GM18868 (cell line): ENCODE measurements around the gene SCGB1C2.
"Not testable (repeated sequence)": the region's sequence is repeated elsewhere in the genome, so short reads cannot be mapped to it uniquely, and the experiment has no call there.

Experiments
- ATAC-seq: cut with Tn5 transposase; IDR thresholded peaks from one replicate; pipeline ENCODE4 v1.9.1; 2021; ENCODE audit warnings: mild to moderate bottlenecking, moderate library complexity; ENCODE audit not compliant: unreplicated experiment

Gene SCGB1C2

GRCh38 chr17:148757-149156, 11.4 kb downstream of the SCGB1C2 start:
- no peak for ATAC-seq

DNA sequence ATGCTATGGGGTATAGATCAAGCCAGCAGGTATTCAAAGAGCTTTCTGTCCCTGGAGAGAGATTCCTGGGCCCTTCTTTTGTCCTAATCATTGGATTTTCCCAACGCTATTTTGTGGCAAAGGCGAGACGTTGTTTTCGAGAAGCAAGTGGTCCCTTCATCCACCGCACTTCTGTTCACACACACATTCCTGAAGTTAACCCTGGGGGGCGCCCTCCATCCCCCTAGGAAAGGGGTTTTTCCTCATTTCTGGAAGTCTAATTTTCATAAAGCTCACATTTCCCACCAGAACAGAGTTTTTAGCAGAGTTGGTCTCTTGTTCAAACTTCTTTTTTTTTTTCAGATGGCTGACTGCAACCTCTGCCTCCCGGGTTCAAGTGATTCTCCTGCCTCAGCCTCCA, 11.9 kb downstream of the SCGB1C2 start:
- no peak for ATAC-seq

DNA sequence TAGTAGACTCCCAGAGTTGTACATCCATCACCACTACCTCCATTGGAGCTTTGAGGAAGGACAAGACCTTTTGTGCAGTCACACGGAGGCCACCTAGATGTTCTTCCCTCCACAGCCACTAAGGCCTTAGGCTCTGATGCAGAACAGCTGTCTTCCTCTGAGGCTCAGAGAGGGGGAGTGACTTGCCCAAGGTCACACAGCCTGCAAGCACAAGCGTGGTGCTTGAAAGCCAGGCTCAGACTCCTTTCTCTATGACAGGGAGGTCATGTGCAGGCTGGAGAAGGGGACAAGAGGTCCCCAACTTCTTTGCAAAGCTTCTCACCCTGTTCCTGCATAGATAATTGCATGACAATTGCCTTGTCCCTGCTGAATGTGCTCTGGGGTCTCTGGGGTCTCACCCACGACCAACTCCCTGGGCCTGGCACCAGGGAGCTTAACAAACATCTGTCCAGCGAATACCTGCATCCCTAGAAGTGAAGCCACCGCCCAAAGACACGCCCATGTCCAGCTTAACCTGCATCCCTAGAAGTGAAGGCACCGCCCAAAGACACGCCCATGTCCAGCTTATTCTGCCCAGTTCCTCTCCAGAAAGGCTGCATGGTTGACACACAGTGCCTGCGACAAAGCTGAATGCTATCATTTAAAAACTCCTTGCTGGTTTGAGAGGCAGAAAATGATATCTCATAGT, 12.7 kb downstream of the SCGB1C2 start:
- no peak for ATAC-seq

DNA sequence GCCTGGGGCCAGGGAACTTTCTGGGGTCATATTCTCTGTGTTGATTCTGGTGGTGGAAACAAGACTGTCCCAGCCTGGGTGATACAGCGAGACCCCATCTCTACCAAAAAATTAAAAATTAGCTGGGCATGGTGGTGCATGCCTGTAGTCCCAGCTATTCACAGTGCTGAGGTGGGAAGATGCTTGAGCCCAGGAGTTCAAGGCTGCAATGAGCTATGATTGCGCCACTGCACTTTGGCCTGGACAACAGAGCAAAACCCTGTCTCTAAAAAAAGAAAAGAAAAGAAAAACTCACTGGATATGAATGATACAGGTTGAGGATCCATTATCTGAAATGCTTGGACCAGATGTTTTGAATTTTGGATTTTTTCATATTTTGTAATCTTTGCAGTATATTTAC, 13.6 kb downstream of the SCGB1C2 start:
- no peak for ATAC-seq

GRCh38 chr17:151886-152859, 14.8 kb downstream of the SCGB1C2 start:
- no peak for ATAC-seq

GRCh38 chr17:152860-153420, 15.6 kb downstream of the SCGB1C2 start:
- ATAC-seq, result no peak

- no peak for ATAC-seq
Observed at GRCh38 chr17:153851-154250, 16.5 kb downstream of the SCGB1C2 start.

DNA sequence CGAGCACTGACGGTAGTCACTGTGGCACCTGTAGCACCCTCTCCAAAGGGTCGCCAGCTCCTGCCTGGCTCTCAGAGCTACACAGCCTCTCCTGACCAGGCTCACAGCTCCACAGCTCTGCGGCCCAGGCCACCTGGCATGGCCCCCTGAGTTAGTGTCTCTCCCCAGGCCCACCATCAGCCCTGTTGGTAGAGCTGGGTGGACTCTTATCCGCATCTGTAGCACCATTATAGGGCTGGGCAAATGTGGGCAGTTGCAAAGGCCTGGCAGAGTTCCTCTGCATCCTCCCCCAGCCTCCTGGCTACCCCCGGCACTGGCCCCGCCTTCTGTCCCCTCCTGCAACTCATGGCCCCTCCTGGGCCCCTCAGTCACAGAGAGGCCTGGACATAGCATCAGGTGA, 18.2 kb downstream of the SCGB1C2 start:
- no peak for ATAC-seq

- ATAC-seq, result no peak
Observed at GRCh38 chr17:156094-156621, 18.8 kb downstream of the SCGB1C2 start.

- ATAC-seq, result no peak
Observed at GRCh38 chr17:156946-157345, 19.6 kb downstream of the SCGB1C2 start.

GRCh38 chr17:157901-158300, 20.5 kb downstream of the SCGB1C2 start:
- ATAC-seq, result no peak

DNA sequence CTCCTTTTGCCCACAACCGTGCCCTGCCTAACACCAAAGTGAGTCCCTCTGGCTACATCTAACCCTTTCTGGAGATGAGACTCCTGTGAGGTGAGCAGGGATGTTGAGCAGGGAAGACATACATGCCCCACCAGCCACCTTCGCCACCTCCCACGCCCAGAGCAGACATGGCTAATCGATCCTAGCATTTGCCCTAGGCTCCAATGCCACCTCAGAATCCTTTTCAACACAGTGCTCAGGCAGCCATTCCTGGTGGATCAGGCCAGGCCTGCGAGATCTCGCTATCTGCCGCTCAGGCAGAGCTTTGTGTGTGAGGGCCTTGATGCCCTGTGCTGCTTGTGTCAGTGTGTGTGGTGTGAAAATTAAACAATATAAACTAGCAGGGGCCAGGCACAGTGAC, 21.0 kb downstream of the SCGB1C2 start:
- no peak for ATAC-seq

DNA sequence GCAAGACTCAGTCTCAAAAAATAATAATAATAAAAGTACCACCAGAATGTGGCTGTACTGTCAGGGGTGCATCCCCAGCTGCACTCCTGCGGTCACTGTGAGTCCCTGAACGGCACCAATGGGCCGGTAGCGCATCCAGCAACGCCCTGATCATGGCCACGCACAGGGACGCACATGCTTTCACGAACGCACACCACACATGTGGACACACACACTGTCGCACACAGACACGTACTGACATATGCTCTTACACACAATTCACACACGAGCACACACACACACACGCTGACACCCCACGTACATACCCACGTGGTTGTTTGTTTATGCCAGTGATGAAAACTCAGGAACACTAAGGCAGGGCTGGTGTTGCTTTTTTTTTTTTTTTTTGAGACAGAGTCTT, 22.2 kb downstream of the SCGB1C2 start:
- ATAC-seq, result no peak

GRCh38 chr17:160336-160735, 23.0 kb downstream of the SCGB1C2 start:
- no peak for ATAC-seq

DNA sequence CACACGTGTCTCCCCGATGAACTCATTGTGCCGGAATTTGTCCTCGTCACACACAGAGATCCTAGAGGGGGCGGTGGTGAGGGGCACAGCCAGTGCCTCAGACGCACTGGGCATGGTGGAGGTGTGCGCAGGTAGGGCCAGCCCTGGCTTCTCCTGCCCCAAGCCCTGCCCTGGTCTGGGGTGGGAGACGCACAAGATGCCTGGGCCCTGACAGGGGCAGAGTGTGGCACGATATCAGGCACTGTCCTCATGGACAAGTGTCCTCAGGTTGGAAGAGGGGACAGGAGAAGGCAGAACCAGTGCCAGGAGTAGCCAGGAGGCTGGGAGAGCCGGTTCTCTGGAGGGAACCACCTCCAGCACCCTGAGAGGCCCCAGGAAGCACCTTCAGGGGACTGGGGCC, 24.1 kb downstream of the SCGB1C2 start:
- no peak for ATAC-seq

GRCh38 chr17:162689-163088, 25.3 kb downstream of the SCGB1C2 start:
- ATAC-seq, result no peak

DNA sequence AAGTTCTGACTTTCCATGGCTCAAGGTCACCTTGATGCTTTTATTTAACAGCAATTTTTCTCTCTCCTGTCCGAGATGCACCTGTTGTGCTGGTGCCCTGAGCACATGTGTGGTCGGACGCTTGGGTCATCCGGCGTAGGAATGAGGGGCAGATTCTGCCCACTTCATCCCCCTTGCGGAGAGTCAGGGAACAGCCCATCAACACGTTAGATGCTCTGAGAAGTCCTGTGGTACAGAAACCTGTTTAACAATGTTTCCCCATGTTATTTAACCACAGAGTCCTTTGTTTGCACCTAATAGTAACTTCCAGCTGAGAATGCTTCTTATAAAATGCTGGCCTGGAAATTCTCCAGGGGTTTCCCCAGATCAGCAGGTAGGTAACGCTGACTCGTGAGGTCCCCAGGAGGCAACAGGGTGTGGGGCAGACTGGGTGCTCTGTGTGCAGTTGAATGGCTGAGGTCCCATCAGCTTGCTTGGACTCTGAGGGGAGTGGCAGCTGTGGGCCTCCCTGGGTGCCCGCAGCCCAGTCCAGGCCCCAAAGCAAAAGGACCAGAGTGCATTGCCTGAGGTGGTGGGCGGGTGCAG, 26.2 kb downstream of the SCGB1C2 start:
- no peak for ATAC-seq

GRCh38 chr17:164303-165235, 27.2 kb downstream of the SCGB1C2 start:
- ATAC-seq, result no peak

- ATAC-seq, result no peak
Observed at GRCh38 chr17:165939-166338, 28.6 kb downstream of the SCGB1C2 start.

GRCh38 chr17:168614-169013, 31.2 kb downstream of the SCGB1C2 start:
- not testable (repeated sequence) for ATAC-seq
